NCI-H2196 (cell line): ENCODE measurements around the gene MTA2.
A peak's percentile ranks its signal among the peaks of the same experiment; 100 is the strongest.
"Not testable (repeated sequence)": the region's sequence is repeated elsewhere in the genome, so short reads cannot be mapped to it uniquely, and the experiment has no call there.

ENCODE experiments used
- DNase-seq: peaks from one replicate; lab custom pipeline; 2025; ENCODE audit not compliant: unreplicated experiment; lab: John Stamatoyannopoulos, UW

Gene MTA2

GRCh38 chr11:62601372-62602140 lies at the start of gene MTA2:
MTA2 (minus strand) TSS chr11:62601865; CDS start chr11:62601450, 415 bp downstream.
- DNase-seq, result peak; percentile 99

DNA sequence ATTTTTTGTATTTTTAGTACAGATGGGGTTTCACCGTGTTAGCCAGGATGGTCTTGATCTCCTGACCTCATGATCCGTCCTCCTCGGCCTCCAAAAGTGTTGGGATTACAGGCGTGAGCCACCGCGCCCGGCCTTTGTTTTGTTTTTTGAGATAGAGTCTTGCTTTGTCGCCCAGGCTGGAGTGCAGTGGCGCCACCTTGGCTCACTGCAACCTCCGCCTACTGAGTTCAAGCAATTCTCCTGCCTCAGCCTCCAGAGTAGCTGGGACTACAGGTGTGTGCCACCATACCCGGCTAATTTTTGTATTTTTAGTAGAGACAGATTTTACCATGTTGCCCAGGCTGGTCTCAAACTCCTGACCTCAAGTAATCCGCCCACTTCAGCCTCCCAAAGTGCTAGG lies 48.6 kb upstream of the MTA2 start:
- not testable (repeated sequence) for DNase-seq

GRCh38 chr11:62649486-62649885 lies 47.8 kb upstream of the MTA2 start:
- no peak for DNase-seq

GRCh38 chr11:62648967-62649364 lies 47.3 kb upstream of the MTA2 start:
- DNase-seq, result no peak

DNA sequence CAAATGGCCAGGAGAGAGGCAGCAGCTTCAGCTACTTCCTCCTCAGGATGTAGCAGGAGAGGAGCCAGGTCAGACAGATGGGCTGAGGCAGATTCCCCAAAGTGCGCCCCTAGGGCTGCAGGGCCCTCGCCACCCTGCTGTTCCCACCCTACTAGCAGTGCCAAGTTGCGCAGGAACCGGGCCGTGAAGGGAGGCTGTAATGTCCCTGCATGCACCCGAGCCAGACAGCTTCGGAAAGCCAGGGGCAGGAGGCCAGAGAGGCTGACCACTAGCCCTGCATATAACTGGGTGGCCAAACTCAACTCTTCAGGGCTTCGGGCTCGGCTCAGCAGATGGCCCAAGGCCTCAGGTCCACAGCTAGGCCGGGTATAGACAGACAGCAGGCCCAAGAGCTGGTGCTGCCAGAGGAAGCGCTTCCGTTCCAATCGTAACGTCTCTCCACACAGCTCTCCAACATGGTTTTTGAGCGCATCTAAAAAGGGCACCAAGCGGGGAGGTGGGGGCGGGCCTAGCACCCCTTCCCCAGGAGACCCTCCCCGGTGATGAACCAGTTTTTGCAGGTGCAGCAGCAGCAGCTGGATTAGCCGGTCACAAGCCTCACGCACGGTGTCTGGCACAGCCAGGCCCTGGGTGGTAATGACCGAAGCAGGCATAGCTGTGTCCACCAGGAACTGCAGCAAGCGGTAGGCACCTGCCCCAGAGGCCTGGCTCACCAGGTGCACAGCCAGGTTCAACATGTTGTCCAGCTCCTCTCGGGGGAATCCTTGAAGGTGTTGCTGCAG lies 46.7 kb upstream of the MTA2 start:
- DNase-seq, result no peak

GRCh38 chr11:62647609-62648005 lies 45.9 kb upstream of the MTA2 start:
- DNase-seq, result no peak

DNA sequence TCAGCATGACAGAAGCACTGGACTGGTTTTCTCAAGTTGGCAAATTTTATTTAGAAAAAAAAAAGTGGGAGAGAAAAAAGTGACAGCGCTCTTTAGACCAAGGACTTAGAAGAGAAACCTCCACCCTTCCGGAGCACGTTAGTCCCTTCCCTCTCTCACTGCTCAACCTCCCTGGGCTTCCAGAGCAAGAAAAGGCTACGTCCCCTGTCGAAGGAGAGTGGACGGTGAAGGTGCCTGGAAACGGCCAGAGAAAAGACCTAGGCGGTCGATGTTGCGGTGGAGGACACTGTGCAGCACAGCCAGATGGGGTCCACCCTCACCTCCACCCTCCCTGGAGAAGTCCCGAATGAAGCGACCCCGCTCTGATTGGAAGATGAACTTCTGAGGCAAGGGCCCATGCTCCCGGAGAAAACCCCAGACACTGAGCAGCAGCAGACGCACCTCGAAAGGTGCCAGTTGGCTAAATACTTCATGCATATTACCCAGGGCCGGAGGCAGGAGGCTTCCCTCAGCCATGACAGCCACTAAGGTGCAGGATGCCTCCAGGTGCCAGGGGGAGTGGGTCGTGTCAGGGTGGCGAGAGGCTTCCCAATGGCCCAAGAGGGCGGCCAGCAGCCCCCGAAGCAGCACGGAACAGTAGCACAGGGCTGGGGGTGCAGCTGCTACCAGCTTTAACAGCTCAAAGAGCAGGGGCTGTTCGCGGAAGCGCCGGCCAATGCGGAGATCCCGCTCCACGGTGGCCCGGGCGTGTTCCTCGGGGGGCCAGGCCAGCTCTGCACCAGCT lies 45.4 kb upstream of the MTA2 start:
- no peak for DNase-seq

GRCh38 chr11:62645946-62646824 lies 44.5 kb upstream of the MTA2 start, which contains the start of gene GANAB:
GANAB (minus strand) TSS chr11:62646613; CDS start chr11:62646599, 14 bp downstream.
- DNase-seq, result peak; percentile 98

DNA sequence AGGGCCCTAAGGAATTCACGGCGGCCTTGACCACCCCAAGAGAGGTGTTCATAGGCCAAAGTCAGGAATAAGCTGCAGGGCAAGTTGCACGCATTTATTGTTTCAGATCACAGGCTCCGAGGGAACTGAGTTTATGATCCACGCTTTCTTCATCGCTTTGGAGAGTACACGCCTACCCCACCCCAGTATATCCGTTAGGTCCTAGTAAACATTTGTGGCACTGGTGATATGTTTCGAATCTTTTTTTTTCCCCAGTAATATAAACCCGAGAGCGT lies 43.9 kb upstream of the MTA2 start:
- no peak for DNase-seq

DNA sequence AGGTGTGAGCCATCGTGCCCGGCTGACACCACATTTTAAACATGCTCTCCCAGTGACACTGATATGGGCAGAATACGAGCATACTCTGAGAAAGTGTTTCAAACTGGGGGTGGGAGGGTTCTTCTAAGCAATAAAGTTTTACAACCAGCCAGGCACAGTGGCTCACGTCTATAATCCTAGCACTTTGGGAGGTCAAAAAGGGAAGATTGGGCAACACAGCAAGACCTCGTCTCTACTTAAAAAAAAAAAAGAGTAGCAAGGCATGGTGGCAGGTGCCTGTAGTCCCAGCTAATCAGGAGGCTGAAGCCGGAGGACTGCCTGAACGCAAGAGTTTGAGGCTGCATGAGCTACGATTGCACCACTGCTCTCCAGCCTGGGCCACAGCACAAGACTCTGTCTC lies 42.6 kb upstream of the MTA2 start:
- no peak for DNase-seq

- peak; percentile 38 for DNase-seq
Measured at GRCh38 chr11:62632492-62632891, 30.8 kb upstream of the MTA2 start.

- DNase-seq, result no peak
Measured at GRCh38 chr11:62627713-62628112, 26.0 kb upstream of the MTA2 start.

- no peak for DNase-seq
Measured at GRCh38 chr11:62622476-62623089, 20.9 kb upstream of the MTA2 start.

GRCh38 chr11:62621567-62622470 lies 20.2 kb upstream of the MTA2 start, which contains the start of gene B3GAT3:
B3GAT3 (minus strand) TSS chr11:62621986; CDS start chr11:62621947, 39 bp downstream.
- peak; percentile 99 for DNase-seq

- DNase-seq, result no peak
Measured at GRCh38 chr11:62621027-62621566, 19.4 kb upstream of the MTA2 start.

DNA sequence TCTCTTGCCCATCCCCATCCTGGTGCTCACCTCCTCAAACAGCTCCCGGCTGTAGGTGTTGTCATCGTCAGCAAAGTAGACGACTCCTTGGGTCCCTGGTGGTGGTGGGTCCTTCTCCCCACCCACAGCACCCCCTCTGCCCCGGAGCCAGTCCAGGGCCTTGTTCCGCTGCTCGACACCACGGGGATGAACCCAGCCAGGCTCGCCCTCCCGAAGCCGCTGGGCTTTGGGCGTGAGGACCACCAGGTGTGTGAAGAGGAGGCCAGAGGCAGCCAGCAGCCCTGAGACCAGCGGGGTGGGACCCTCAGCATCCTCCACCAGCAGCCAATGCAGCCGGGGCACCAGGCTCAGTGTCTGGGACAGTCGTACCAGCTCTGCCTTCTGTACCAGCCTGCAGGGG lies 15.3 kb upstream of the MTA2 start:
- DNase-seq, result not testable (repeated sequence)

DNA sequence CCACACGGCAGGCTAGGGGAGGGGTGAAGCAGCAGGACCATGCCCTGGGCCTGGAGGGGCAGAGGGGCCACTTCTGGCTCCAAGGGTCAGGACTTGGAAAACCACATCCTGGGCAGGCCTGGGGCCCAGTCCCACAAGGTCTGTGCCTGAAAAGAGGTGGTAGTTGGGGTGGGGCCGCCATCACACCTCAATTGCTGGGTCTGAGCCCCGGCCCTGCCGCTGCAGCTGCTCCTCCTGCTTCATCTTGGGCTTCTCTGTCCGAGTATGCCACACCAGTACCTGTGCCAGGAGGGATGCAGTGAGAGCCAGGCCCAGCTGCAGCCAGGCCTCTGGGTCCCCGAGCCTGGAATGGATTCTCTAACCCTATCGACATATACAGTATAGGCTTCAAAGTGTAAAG lies 13.9 kb upstream of the MTA2 start:
- DNase-seq, result no peak

DNA sequence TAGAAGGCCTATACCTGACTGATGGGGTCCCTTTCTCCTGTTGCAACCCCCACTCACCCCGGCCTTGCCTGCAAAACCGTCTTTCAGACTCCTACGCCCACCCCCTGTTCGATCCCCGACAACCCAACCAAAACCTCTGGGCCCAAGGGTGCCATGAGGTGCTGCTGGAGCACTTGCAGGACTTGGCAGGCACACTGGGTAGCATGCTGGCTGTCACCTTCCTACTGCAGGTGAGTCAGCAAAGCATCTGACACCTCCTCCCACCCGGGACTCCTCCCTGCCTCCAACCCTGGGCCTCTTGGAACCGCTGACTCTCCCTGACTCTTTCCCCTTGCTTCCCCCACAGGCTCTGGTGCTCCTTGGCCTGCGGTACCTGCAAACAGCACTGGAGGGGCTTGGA lies 12.6 kb upstream of the MTA2 start:
- no peak for DNase-seq

DNA sequence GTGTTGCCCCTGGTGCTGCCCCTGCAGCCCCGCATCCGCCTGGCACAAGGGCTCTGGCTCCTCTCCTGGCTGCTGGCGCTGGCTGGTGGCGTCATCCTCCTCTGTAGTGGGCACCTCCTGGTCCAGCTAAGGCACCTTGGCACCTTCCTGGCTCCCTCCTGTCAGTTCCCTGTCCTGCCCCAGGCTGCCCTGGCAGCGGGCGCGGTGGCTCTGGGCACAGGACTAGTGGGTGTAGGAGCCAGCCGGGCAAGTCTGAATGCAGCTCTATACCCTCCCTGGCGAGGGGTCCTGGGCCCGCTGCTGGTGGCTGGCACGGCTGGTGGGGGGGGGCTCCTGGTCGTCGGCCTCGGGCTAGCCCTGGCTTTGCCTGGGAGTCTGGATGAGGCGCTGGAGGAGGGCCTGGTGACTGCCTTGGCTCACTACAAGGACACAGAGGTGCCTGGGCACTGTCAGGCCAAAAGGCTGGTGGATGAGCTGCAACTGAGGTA lies 11.7 kb upstream of the MTA2 start:
- peak; percentile 79 for DNase-seq
